NT2/D1 (cell line): ENCODE measurements around the gene PRM3.

ENCODE experiments used
- SUZ12 ChIP-seq: IDR thresholded peaks from 2 replicates; pipeline ENCODE4 v1.6.1; 2011; ENCODE audit not compliant: insufficient read length, insufficient read depth; ENCODE audit errors: extremely low read depth
- YY1 ChIP-seq: IDR thresholded peaks from 2 replicates; pipeline ENCODE4 v1.6.1; 2011; ENCODE audit not compliant: insufficient read length, insufficient read depth
- ZNF274 ChIP-seq: IDR thresholded peaks from 2 replicates; pipeline ENCODE4 v1.6.1; 2011; ENCODE audit warnings: mild to moderate bottlenecking, low read depth, low read length

- TF ChIP-seq YY1 (no peak), ZNF274 (no peak), SUZ12 (no peak)
Observed at GRCh38 chr16:11272921-11273720, at the start of gene PRM3.
